GM11168 (cell line): ENCODE results near the gene TENT4A.
"Not testable (repeated sequence)": the region's sequence is repeated elsewhere in the genome, so short reads cannot be mapped to it uniquely, and the experiment has no call there.

Source experiments
- in situ Hi-C: fragments of 300-500 bp; cut with MboI; formaldehyde crosslinking; loops from one replicate; pipeline ENCODE4 v1.12.0; 2022; ENCODE audit warnings: low sequenced_read_pairs; ENCODE audit not compliant: unreplicated experiment

Gene TENT4A

GRCh38 chr5:6762697-6763096, 49.5 kb downstream of the TENT4A start:
- in situ Hi-C loops = no loop called here

GRCh38 chr5:6763191-6763590, 50.0 kb downstream of the TENT4A start:
- in situ Hi-C loops = no loop called here

GRCh38 chr5:6765612-6766525, 52.6 kb downstream of the TENT4A start:
- in situ Hi-C loops = no loop called here

- in situ Hi-C loops = no loop called here
Observed at GRCh38 chr5:6766604-6767093, 53.4 kb downstream of the TENT4A start.

GRCh38 chr5:6767481-6768063, 54.3 kb downstream of the TENT4A start:
- in situ Hi-C loops = no loop called here

- in situ Hi-C loops = no loop called here
Observed at GRCh38 chr5:6768590-6769230, 55.5 kb downstream of the TENT4A start.

- in situ Hi-C loops = no loop called here
Observed at GRCh38 chr5:6770826-6771607, 57.8 kb downstream of the TENT4A start.

- in situ Hi-C loops = no loop called here
Observed at GRCh38 chr5:6772886-6773285, 59.7 kb downstream of the TENT4A start.

- in situ Hi-C loops = no loop called here
Observed at GRCh38 chr5:6773342-6774035, 60.3 kb downstream of the TENT4A start.

GRCh38 chr5:6774207-6774606, 61.0 kb downstream of the TENT4A start:
- in situ Hi-C loops = not testable (repeated sequence)

- in situ Hi-C loops = no loop called here
Observed at GRCh38 chr5:6774721-6775204, 61.5 kb downstream of the TENT4A start.

GRCh38 chr5:6775571-6775970, 62.3 kb downstream of the TENT4A start:
- in situ Hi-C loops = no loop called here

GRCh38 chr5:6780802-6781391, 67.7 kb downstream of the TENT4A start:
- in situ Hi-C loops = no loop called here

- in situ Hi-C loops = no loop called here
Observed at GRCh38 chr5:6781716-6782115, 68.5 kb downstream of the TENT4A start.

GRCh38 chr5:6783787-6784186, 70.6 kb downstream of the TENT4A start:
- in situ Hi-C loops = no loop called here

GRCh38 chr5:6784481-6784880, 71.2 kb downstream of the TENT4A start:
- in situ Hi-C loops = no loop called here

GRCh38 chr5:6785161-6785860, 72.1 kb downstream of the TENT4A start:
- in situ Hi-C loops = no loop called here

GRCh38 chr5:6785861-6786180, 72.6 kb downstream of the TENT4A start:
- in situ Hi-C loops = no loop called here
